Fibroblast of gingiva (primary cell): ENCODE measurements around the gene FKBP1A.
"Not testable (repeated sequence)": the region's sequence is repeated elsewhere in the genome, so short reads cannot be mapped to it uniquely, and the experiment has no call there.

Experiments
- DNase-seq: peaks from one replicate; pipeline ENCODE4 v3.0.0-alpha.2; 2011; ENCODE audit warnings: low read depth

Gene FKBP1A

DNA sequence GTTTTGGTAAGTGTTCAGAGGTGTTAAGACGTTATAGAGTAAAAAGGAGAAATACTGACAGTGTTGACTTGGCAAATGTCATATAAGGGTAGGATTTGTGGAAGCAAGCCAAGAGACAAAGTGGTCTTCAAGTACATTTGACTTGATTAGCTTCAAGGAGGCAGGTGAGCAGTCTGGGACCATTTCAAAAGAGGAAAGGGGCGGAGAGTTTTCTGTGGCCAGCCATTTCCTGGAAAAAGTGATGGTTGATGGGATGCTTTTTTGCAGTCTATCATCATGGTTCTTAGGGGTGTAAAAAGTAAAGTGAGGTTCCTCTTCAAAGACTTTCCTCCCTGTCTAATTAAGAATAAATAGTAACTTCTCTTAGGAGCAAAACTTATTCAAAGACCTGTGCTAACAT, 28.7 kb downstream of the FKBP1A start:
- no peak for DNase-seq

DNA sequence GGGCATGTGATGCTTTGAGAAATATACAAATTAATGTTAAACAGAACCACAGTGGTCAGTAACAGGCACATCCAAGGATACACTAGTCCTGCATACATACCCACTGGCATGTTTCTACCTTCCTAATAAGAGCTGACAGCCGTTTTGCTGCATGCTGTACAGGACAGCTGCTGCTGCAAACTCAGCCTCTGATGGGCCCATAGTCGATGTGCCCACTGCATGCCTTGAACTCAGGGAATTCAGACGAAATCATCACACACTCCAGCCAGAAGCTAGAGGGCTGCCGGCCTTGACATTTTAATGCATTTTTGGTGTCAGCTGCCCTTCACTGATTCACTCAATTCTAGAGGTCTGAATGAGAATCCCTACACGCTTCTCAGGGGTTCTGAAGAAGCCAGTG, 29.3 kb downstream of the FKBP1A start:
- DNase-seq: no peak

DNA sequence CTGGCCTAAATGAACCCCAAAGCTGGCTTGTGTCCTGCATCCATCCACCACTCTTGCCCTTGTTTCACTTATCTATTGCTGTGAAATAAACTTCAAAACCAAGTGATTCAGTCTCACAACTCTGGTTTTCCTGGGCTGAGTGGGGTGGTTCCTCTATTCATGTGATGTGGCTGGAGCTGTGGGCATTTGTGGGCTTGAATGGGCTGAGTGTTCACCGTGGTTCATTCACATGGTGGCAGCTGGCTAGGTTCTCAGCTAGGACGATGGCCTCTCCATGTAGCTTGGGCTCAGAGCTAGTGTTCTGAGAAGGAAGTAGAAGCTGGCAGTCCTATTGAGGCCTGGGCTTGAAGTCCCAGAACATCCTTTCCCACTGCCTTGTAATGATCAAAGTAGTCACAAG, 30.4 kb downstream of the FKBP1A start:
- no peak for DNase-seq

DNA sequence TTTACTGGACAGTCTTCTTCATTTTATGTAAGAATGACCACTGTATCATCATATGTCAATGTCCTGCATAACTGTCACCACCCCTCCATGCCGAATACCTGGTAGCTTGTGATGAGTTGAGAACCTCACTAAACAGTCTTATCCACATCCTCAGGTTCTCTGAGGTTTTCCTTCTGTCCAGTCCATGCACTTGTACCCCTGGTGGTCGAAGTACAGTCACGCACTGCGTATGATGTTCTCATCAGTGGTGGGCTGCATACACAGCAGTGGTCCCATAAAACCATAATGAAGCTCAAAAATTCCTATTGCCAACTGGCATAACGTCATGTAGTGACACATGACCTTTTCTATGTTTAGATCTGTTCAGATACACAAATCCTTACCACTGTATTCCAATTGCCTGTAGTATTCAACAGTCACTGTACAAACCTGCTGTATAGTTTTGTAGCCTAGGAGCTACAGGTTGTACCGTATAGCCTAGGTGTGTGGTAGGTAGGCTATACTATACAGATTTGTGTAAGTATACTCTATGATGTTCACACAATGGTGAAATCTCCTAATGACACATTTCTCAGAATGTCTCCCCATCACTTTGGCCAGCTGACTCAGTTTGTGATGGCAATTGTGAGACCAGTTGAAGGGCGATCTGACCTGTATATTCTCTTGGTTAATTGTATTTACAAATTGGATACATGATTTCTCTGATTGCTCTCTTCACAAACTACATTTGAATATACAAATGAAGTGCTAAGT, 32.6 kb downstream of the FKBP1A start:
- DNase-seq: no peak

GRCh38 chr20:1357921-1358671, 34.8 kb downstream of the FKBP1A start:
- no peak for DNase-seq

DNA sequence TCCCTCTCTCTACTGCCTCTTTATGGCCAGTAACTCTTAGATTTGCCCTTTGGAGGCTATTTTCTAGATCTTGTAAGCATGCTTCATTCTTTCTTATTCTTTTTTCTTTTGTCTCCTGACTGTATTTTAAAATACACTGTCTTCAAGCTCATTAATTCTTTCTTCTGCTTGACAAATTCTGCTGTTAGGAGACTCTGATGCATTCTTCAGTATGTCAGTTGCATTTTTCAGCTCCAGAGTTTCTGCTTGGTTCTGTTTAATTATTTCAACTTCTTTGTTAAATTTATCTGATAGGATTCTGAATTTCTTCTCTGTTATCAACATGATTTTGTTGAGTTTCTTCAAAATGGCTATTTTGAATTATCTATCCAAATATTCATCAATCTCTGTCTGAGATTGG, 38.9 kb downstream of the FKBP1A start:
- DNase-seq: no peak

DNA sequence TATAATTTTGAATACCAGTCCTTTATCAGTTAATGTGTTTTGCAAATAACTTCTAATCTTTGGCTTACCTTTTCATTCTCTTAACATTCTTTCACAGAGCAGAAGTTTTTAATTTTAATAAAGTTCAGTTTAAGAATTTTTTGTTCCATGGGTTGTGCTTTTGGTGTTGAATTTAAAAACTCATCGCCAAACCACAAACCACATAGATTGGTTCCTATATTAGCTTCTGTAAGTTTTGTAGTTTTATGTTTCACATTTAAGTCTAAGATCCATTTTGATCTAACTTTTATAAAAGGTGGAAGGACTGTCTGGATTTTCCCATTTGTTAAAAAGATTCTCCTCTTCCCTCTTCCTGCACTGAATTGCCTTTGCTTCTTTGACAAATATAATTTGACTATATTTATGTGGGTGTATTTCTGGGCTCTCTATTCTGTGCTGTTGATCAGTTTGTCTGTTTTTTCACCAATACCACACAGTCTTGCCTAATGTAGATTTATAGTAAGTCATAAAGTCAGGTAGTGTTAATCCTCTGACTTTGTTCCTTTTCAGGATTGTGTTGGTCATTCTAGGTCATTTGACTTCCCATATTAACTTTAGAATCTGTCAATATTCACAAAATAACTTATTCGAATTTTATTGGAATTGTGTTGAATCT, 46.4 kb downstream of the FKBP1A start:
- no peak for DNase-seq

DNA sequence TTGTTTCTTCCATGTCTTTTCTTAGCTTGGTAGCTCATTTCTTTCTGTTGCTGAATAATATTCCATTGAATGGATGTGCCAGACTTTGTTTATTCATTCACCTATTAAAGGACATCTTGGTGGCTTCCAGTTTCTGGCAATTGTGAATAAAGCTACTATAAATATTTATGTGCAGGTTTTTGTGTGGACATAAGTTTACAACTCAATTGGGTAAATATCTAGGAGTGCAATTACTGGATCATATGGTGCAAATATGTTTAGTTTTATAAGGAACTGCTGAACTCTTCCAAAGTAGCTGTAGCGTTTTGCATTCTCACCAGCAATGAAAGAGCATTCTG, 47.1 kb downstream of the FKBP1A start:
- DNase-seq: no peak

GRCh38 chr20:1345030-1345755, 47.7 kb downstream of the FKBP1A start:
- DNase-seq: no peak

DNA sequence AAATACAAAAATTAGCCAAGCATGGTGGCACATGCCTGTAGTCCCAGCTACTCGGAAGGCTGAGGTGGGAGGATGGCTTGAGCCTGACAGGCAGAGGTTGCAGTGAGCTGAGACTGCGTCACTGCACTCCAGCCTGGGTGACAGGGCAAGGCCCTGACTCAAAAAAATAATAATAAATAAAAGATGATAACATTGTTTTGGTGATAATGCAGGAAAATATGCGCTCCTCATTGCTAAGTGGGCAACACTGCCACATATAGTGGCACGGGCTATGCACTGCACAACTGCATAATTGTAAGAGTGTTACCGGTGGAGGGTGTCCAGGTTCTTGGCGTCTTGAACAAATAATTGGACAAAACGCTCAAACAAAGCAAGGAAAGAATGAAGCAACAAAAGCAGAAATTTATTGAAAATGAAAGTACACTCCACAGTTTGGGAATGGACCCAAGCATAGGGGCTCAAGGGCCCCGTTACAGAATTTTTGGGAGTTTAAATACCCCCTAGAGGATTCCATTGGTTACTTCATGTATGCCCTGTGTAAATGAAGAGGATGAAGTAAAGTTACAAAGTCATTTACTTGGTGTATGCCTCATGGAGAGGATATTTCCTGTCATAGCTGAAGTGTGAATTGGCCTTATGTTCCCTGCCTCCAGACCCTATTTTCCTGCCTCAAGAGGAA, 49.3 kb downstream of the FKBP1A start:
- DNase-seq: not testable (repeated sequence)

DNA sequence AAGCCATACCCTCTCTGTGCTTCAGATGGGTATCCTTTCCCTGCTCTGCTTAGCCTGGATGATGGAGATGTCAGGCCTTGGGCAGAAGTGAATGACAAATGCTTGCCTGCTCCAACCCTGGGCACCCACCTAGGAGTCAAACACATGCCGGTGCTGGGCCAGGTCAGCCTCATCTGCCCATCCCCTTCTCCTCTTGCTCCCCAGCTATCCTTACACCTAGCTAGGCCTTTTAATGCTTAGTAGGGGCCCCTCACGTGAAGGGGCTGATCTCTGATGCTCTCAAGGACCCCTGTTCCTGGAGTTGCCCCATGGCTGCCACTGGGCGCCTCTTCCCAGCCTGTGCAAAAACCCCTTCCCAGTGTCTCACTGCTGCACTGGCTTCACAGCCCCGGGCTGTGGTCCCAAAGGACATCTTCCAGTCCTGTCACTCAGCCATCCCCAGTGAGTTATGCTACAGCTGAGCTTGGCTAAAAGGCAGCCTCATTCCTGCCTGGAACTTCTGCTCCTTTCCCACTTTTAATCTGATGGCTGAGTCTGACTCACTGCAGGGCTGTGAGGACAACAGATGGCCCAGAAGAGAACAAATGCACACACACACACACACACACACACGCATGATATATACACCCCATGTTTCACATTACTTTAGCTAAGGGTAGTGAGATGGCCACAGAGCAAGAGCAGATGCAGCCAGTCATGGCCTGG, 51.1 kb downstream of the FKBP1A start:
- DNase-seq: peak; percentile 54

- no peak for DNase-seq
These were observed 54.1 kb downstream of the FKBP1A start for GRCh38 chr20:1338801-1339200.

DNA sequence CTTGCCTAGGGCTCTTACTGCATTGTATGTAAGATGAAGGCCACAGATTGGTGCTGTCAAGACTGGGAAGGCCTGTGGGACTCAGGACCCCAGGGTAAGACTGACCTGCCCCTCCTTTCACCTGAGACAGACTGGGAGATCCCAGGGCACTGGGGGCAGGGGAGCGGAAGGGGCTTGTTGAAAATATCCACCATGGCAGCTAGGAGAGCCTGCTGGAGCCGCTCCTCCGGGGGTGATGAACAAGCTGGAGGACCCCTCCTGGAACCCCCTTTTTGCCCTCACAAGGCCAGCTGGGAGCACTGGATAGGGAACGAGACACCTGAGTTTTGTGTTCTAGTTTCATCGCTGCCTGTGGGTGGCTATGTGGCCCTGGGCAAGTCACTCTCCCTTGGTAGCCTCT, 54.8 kb downstream of the FKBP1A start:
- no peak for DNase-seq

DNA sequence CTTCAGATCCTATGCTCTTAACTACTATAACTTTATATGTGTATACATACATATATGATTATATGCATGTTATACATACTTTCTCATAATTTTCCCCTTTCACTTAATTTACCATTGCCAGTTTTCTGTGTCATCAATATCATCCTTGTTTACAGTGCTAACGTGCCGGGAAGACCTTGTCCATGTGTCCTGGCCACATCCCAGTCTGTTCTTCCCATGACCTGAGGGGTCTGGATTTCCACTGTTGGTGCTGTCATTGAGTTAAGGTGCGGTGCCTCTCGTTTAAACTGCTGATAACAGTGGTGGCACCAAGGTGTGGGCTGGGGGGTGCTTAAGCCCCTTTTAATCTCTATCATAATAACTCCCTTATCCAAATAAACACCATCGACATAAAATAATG, 55.4 kb downstream of the FKBP1A start:
- DNase-seq: no peak

DNA sequence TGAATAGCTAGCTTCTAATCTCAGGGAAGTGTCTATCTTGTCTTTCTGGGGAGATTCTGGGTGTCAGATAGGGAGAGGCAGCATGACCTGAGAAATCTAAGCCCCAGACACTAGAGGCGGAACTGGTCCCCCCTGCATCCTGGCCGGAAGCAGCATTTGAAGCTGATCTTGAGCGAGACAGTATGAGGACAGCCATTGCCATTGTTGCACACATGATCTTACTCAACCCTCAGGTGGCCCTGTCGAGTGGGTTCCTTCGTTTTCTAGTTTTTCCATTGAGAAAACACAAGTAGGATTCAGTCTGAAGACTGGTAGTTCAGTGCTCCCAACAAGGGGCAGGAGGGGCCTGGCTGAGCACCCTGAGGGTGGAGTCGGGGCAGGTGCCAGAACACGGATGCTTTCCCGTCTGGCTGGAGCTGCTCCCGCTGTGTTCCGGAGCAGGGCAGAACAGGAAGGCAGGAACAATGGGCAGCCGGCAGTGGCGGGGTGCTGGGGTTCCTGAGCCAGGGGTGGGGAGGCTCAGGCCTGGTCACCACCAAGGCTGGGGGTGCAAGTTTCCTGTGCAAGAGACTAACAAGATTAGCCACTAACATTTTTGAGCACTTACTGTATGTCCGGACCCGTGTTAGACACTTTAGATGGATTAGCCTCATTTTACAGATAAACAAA, 56.0 kb downstream of the FKBP1A start:
- DNase-seq: no peak

DNA sequence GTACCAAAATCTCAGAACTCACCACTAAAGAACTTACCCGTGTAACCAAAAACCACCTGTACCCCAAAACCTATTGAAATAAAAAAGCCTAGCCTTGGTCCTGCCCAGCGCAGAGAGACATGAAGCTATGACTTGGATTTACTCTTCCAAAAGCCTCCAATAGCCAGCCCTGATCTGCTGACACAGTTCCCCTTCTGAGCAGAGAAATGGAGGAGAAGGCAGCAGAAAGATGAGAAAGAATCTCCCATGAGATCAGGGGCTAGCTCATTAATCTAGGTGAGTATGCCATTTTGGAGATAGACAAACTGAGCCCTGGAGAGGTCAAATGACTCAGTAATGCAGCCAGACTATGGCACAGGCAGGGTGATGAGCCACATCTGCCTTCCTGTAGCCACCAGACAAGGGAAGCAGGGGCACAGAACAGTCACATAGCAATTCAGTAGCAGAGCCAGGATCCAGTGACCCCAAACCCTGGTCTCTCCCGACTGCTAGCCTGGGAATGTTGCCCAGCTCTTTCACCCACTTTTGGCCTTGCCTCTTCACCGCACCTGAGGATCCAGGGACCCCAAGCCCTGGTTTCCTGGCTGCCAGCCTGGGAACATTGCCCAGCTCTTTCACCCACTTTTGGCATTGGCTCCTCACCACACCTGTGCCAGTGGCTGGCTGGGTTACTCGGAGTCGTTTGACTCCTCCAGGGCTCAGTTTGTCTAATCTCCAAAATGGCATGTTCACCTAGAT, 56.7 kb downstream of the FKBP1A start:
- DNase-seq: no peak

- DNase-seq: no peak
These were observed 58.1 kb downstream of the FKBP1A start for GRCh38 chr20:1334761-1335160.

DNA sequence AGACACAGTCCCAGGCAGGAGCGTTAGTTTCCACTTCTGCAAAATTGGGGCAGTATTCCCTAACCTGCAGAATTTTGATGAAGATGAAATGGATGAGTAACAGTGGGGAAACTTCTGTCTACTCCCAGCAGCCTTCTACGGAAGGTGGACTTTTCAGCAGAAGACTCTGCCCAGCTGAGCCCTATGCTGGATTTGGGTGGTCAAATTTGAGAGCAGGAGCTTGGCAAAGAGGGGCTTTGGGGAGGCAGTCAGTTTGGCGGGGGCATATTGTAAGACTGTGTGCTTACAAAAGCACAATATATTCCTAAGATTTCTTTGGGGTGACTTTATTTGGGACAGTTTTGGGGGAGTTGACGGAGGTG, 58.5 kb downstream of the FKBP1A start:
- no peak for DNase-seq

DNA sequence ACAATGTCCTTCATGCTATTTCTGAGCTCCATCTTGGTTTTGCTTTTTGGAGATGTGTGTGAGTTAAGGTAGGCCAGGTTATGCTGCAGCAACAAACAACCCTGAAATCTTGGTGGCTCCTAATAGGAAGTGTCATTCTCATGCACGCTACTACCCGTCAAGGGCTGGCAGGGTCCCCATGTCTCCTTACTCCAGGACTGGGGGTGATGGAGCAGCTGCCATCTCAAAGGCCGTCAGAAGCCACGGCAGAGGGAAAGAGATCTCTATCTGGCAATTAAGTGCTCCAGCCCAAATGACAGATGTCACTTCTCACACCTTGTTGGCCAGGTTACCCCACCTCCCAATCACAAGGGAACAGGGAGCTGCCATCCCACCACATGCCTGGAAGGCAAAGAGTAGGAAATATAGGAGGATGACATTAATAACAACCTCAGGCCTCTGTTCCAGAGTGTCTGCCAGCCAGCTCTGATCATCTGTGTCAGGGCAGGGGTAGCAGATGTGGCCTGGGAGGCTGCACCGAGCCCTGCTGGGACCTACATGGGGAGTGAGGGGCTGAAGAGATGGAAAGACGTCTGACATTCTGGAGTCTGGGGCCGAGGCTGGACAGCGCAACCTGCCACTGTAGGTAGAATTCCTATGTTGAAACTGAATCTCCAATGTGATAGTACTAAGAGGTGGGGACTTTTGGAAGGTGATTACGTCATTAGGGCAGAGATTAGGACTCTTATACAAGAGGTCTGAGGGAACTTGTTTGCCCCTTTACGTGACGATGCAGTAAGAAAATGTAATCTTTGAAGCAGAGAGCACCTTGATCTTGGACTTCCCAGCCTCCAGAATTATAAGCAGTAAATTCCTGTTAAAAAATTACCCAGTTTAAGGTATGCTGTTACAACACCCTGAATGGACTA, 59.1 kb downstream of the FKBP1A start:
- DNase-seq: no peak
